SK-N-SH (cell line): ENCODE results near the gene ASTN2. TPM values are rescaled to one million over a fixed set of nuclear protein-coding genes. Genes with fewer than 3 reads are reported as not detected.

Experiments
- CTCF ChIA-PET: fragments of 300-600, 350-600 bp; formaldehyde crosslinking; extraction: SDS; loops from one replicate; lab custom pipeline; 2021; lab: Yijun Ruan, JAX
- POLR2A ChIA-PET: fragments of 350-600 bp; sonication (Branson Sonifier 250); formaldehyde crosslinking; extraction: SDS; loops from one replicate; lab custom pipeline; 2020; ENCODE audit warnings: antibody characterized with exemption, inconsistent platforms; lab: Yijun Ruan, JAX
- DNase-seq: peaks from one replicate; pipeline ENCODE4 v3.0.0; 2012
- H2AFZ ChIP-seq: fragments of 200-600 bp; sonication (generic); 2 replicates; pipeline ENCODE4 v1.8.1; 2016; ENCODE audit warnings: antibody characterized with exemption, mild to moderate bottlenecking, low read depth
- H3F3A ChIP-seq: fragments of 200-600 bp; sonication (generic); replicated peaks from 2 replicates; pipeline ENCODE3; 2016; ENCODE audit warnings: antibody characterized with exemption, mild to moderate bottlenecking; ENCODE audit not compliant: insufficient read depth
- H3K27ac ChIP-seq, 2 experiments: fragments of 200-500 bp in 1 of 2; fragments of 200-600 bp in 1 of 2; sonication (Bioruptor generic) in 1 of 2; sonication (generic), shearing (Covaris generic) in 1 of 2; 2 replicates each; pipeline versions ENCODE4 v1.5.1 to v1.6.1; 2014 to 2016; ENCODE audit warnings: low read depth in 2 of 2, inconsistent platforms in 1 of 2, low read length in 1 of 2, mild to moderate bottlenecking in 1 of 2, mixed read lengths in 1 of 2
- H3K27me3 ChIP-seq: fragments of 200-600 bp; sonication (generic), shearing (Covaris generic); 2 replicates; pipeline ENCODE4 v1.6.1; 2016; ENCODE audit warnings: mixed run types; ENCODE audit not compliant: insufficient read depth
- H3K36me3 ChIP-seq, 2 experiments: fragments of 200-500 bp in 1 of 2; fragments of 200-600 bp in 1 of 2; sonication (Bioruptor generic) in 1 of 2; sonication (generic) in 1 of 2; replicated peaks in 1 of 2; 2 replicates each; pipeline versions ENCODE3 to v1.5.1; 2014 to 2016; ENCODE audit warnings: low read length in 1 of 2, mild to moderate bottlenecking in 1 of 2; ENCODE audit not compliant: insufficient read depth in 2 of 2, control insufficient read depth in 1 of 2
- H3K4me1 ChIP-seq, 2 experiments: fragments of 200-500 bp in 1 of 2; fragments of 200-600 bp in 1 of 2; sonication (Bioruptor generic) in 1 of 2; sonication (generic), shearing (Covaris generic) in 1 of 2; 2 replicates each; pipeline versions ENCODE4 v1.5.1 to v1.6.1; 2014 to 2016; ENCODE audit warnings: low read depth in 1 of 2, low read length in 1 of 2, mixed run types in 1 of 2; ENCODE audit not compliant: insufficient read depth in 2 of 2, control insufficient read depth in 1 of 2
- H3K4me2 ChIP-seq: fragments of 200-600 bp; sonication (generic), shearing (Covaris generic); 2 replicates; pipeline ENCODE4 v1.6.1; 2017; ENCODE audit warnings: mixed run types
- H3K4me3 ChIP-seq, 2 experiments: fragments of 200-500 bp in 1 of 2; fragments of 200-600 bp in 1 of 2; sonication (Bioruptor generic) in 1 of 2; sonication (generic), shearing (Covaris generic) in 1 of 2; 2 replicates each; pipeline versions ENCODE4 v1.5.1 to v1.8.1; 2014 to 2016; ENCODE audit warnings: low read depth in 2 of 2, inconsistent platforms in 1 of 2, low read length in 1 of 2, mild to moderate bottlenecking in 1 of 2, mixed read lengths in 1 of 2, moderate library complexity in 1 of 2
- H3K79me2 ChIP-seq: fragments of 200-600 bp; sonication (generic); 2 replicates; pipeline ENCODE4 v1.8.1; 2017; ENCODE audit warnings: mild to moderate bottlenecking; ENCODE audit not compliant: insufficient read depth
- H3K9ac ChIP-seq: fragments of 200-600 bp; sonication (generic); 2 replicates; pipeline ENCODE4 v1.6.1; 2017; ENCODE audit warnings: mixed run types
- H3K9me2 ChIP-seq: fragments of 200-600 bp; sonication (generic); 2 replicates; pipeline ENCODE4 v1.6.1; 2017; ENCODE audit warnings: mixed run types
- H3K9me3 ChIP-seq: fragments of 200-600 bp; sonication (generic); 2 replicates; pipeline ENCODE4 v1.6.1; 2017; ENCODE audit warnings: mixed run types, mild to moderate bottlenecking, moderate library complexity
- H4K20me1 ChIP-seq: fragments of 200-600 bp; sonication (generic); 2 replicates; pipeline ENCODE4 v1.6.1; 2017; ENCODE audit warnings: mild to moderate bottlenecking, mixed run types; ENCODE audit not compliant: insufficient read depth
- CHD2 ChIP-seq: fragments of 150-350 bp; IDR thresholded peaks from 2 replicates; pipeline ENCODE4 v1.6.1; 2018; ENCODE audit warnings: low read length; ENCODE audit not compliant: partially characterized antibody
- FOXM1 ChIP-seq: IDR thresholded peaks from 2 replicates; pipeline ENCODE4 v1.4.0; 2012; ENCODE audit warnings: low read depth, mild to moderate bottlenecking
- GATA2 ChIP-seq: sonication (generic); formaldehyde crosslinking; IDR thresholded peaks from 2 replicates; pipeline ENCODE4 v1.5.0; 2020; ENCODE audit warnings: mild to moderate bottlenecking, missing genetic modification reagents
- MAX ChIP-seq: IDR thresholded peaks from 2 replicates; pipeline ENCODE4 v1.4.0; 2012; ENCODE audit warnings: low read depth
- NFIC ChIP-seq: IDR thresholded peaks from 2 replicates; pipeline ENCODE4 v1.4.0; 2012; ENCODE audit warnings: borderline replicate concordance
- PBX3 ChIP-seq: IDR thresholded peaks from 2 replicates; pipeline ENCODE4; 2012
- REST ChIP-seq: IDR thresholded peaks from 2 replicates; pipeline ENCODE4 v1.6.1; 2012; ENCODE audit warnings: mild to moderate bottlenecking, low read depth, low read length, moderate library complexity
- RFX5 ChIP-seq: IDR thresholded peaks from 2 replicates; pipeline ENCODE4 v1.6.1; 2012; ENCODE audit warnings: mild to moderate bottlenecking, improper control_type of control experiment, low read length
- WGBS: methylation state at CpG from one replicate; pipeline ENCODE4 v1.1.6; 2017; ENCODE audit warnings: low lambda C conversion rate; 5-methylcytosine and 5-hydroxymethylcytosine counted together
- polyA plus RNA-seq, 3 experiments: library from polyadenylated mRNA; depleted of rRNA; stranded (reverse); fragments of >200 nt; gene quantifications; 2 replicates each; pipeline ENCODE4 v1.2.3, GENCODE V29; 2012
- TF ChIP-seq, protein P1 (sequence below): IDR thresholded peaks from 2 replicates; pipeline ENCODE4 v1.4.0; 2012; ENCODE audit warnings: low read depth, borderline replicate concordance
- TF ChIP-seq, protein P2 (sequence below): IDR thresholded peaks from 2 replicates; pipeline ENCODE4 v1.4.0; 2012; ENCODE audit warnings: low read depth, borderline replicate concordance

ASTN2 gene
- polyA plus RNA-seq, 1 of the 3 experiments (the other 2 are of a cell fraction): 6.6 TPM

GRCh38 chr9:117122102-117122501 is 292.8 kb downstream of the ASTN2 start:
- ChIA-PET CTCF (no interaction called here), POLR2A (interaction anchor here (1.2 kb wide), 1 partner anchor 281 kb away, joined by 3 read pairs; no protein-coding TSS in a partner anchor)
- H3K4me1 ChIP-seq: peaks cover 0 to 22% of the 10 kb centered on the region in 2 experiments; a peak in 2 of 4 replicates
- H3K27me3 ChIP-seq: no peaks in the 10 kb centered on the region
- DNase-seq: no peak
- no peaks in the 10 kb centered on the region for H4K20me1 ChIP-seq
- no peaks in the 10 kb centered on the region for H3K9me3 ChIP-seq
- H3K27ac ChIP-seq: no peak overlapping the region
- H3K36me3 ChIP-seq: peaks cover 0 to 2% of the 10 kb centered on the region in 2 experiments
- no peak overlapping the region for H2AFZ ChIP-seq
- WGBS: 33% methylated on average over 1 of the region's 1 CpG
- H3K4me3 ChIP-seq: no peak overlapping the region
- TF ChIP-seq, protein P1, sequence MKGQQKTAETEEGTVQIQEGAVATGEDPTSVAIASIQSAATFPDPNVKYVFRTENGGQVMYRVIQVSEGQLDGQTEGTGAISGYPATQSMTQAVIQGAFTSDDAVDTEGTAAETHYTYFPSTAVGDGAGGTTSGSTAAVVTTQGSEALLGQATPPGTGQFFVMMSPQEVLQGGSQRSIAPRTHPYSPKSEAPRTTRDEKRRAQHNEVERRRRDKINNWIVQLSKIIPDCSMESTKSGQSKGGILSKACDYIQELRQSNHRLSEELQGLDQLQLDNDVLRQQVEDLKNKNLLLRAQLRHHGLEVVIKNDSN: no peak
- TF ChIP-seq, protein P2, sequence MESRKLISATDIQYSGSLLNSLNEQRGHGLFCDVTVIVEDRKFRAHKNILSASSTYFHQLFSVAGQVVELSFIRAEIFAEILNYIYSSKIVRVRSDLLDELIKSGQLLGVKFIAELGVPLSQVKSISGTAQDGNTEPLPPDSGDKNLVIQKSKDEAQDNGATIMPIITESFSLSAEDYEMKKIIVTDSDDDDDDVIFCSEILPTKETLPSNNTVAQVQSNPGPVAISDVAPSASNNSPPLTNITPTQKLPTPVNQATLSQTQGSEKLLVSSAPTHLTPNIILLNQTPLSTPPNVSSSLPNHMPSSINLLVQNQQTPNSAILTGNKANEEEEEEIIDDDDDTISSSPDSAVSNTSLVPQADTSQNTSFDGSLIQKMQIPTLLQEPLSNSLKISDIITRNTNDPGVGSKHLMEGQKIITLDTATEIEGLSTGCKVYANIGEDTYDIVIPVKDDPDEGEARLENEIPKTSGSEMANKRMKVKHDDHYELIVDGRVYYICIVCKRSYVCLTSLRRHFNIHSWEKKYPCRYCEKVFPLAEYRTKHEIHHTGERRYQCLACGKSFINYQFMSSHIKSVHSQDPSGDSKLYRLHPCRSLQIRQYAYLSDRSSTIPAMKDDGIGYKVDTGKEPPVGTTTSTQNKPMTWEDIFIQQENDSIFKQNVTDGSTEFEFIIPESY: no peak
- TF ChIP-seq CHD2 (no peak), REST (no peak), GATA2 (CRISPR knock-in tag) (no peak), RFX5 (no peak), MAX (no peak), NFIC (no peak), FOXM1 (no peak)
- no peaks in the 10 kb centered on the region for H3K9me2 ChIP-seq
- H3K79me2 ChIP-seq: no peaks in the 10 kb centered on the region
- H3F3A ChIP-seq: no peaks in the 10 kb centered on the region
- no peak overlapping the region for H3K4me2 ChIP-seq
- H3K9ac ChIP-seq: no peak overlapping the region

- Histone ChIP-seq H3K27ac (no peak overlapping the region), H3K36me3 (peaks cover 0 to 2% of the 10 kb centered on the region in 2 experiments), H3K9me3 (no peaks in the 10 kb centered on the region), H3K79me2 (no peaks in the 10 kb centered on the region), H3K9ac (no peak overlapping the region), H3F3A (no peaks in the 10 kb centered on the region), H3K4me2 (no peak overlapping the region), H3K4me3 (no peak overlapping the region), H3K27me3 (no peaks in the 10 kb centered on the region)
- 55% methylated on average over 2 of the region's 2 CpGs for WGBS
- CTCF ChIA-PET: no interaction called here
- POLR2A ChIA-PET: no interaction called here
- DNase-seq: no peak
- no peak for TF ChIP-seq PBX3
- TF ChIP-seq, all 33 proteins: peak for 0
- Histone ChIP-seq H3K4me1 (peaks cover 0 to 21% of the 10 kb centered on the region in 2 experiments; a peak in 2 of 4 replicates), H4K20me1 (no peaks in the 10 kb centered on the region), H3K9me2 (no peaks in the 10 kb centered on the region), H2AFZ (no peak overlapping the region)
These were observed 293.5 kb downstream of the ASTN2 start for GRCh38 chr9:117121316-117121715.
